Ovary (tissue), 9 donors: ENCODE measurements around the gene CCNG2. TPM values are rescaled to one million over a fixed set of nuclear protein-coding genes. Genes with fewer than 3 reads are reported as not detected.
A peak's percentile ranks its signal among the peaks of the same experiment; 100 is the strongest.

Experiments used
- DNase-seq, 5 donors: peaks; one replicate each; pipeline ENCODE4 v3.0.0-alpha.2; 2019 to 2020
- H3K27ac ChIP-seq, 2 donors: fragments of 200-600 bp; one replicate each; pipeline versions ENCODE4 v1.5.1 to v1.8.0; 2019 to 2022
- H3K27me3 ChIP-seq: fragments of 200-600 bp; one replicate; pipeline ENCODE4 v1.8.0; 2022
- H3K36me3 ChIP-seq: fragments of 200-600 bp; sonication (generic); one replicate; pipeline ENCODE4 v1.5.1; 2019
- H3K4me1 ChIP-seq: one replicate; pipeline ENCODE4 v1.8.1; 2013; ENCODE audit warnings: mild to moderate bottlenecking, moderate library complexity; ENCODE audit not compliant: insufficient read depth
- H3K4me3 ChIP-seq: fragments of 200-600 bp; sonication (generic); one replicate; pipeline ENCODE4 v1.5.1; 2017
- H3K9me3 ChIP-seq, 2 donors: fragments of 200-600 bp in 1 of 2; sonication (generic) in 1 of 2; one replicate each; pipeline versions ENCODE4 v1.5.1 to v1.8.1; 2013 to 2019; ENCODE audit warnings: mild to moderate bottlenecking in 1 of 2, moderate library complexity in 1 of 2
- CTCF ChIP-seq, 3 donors: fragments of 450-650 bp in 2 of 3; fragments of 200-600 bp in 1 of 3; IDR thresholded peaks; one replicate each; pipeline versions ENCODE4 v1.5.1 to v1.8.0; 2016 to 2022; ENCODE audit warnings: antibody characterized with exemption in 3 of 3, mild to moderate bottlenecking in 1 of 3
- EP300 ChIP-seq: sonication (generic); formaldehyde crosslinking; IDR thresholded peaks from one replicate; pipeline ENCODE4 v1.6.1; 2017; ENCODE audit warnings: antibody characterized with exemption
- POLR2A ChIP-seq: fragments of 450-650 bp; IDR thresholded peaks from one replicate; pipeline ENCODE4 v1.6.1; 2017; ENCODE audit warnings: antibody characterized with exemption, mild to moderate bottlenecking, moderate library complexity
- WGBS, 3 donors: extraction: QIAGEN DNeasy Blood & Tissue Kit in 1 of 3; methylation state at CpG; one replicate each; pipeline versions ENCODE4 v1.1.5 to v1.1.7; 2013 to 2017; 5-methylcytosine and 5-hydroxymethylcytosine counted together
- intact Hi-C, 4 donors: fragments of 100-400 bp; cut with DNase I; formaldehyde crosslinking; loops; one replicate each; pipeline versions ENCODE4 v1.11.0 to v1.15.1; 2022 to 2023
- polyA plus RNA-seq, 2 donors: library from polyadenylated mRNA; stranded (reverse); fragments of 200-250 nt in 1 of 2; fragments of 350-450 nt in 1 of 2; fragmentation: Illumina TruSeq in 1 of 2; extraction: RNeasy Lipid Tissue Mini Kit (QIAGEN cat#74804) in 1 of 2; gene quantifications; one replicate each; pipeline ENCODE4 v1.2.3, GENCODE V29; 2013 to 2014
- total RNA-seq, 7 donors: library from RNA; depleted of rRNA in 2 of 7; stranded (reverse); fragments of >200 nt in 2 of 7; fragmentation: NEBNext Ultra II Directional in 3 of 7; extraction: Animal tissue kit (Norgen Biotek cat#: 25700) in 3 of 7; gene quantifications; one replicate each; pipeline versions ENCODE4 v1.1.0 to v1.2.4, GENCODE V29; 2016 to 2023
- donor health status: DM: no; HTN: no; CAD: no; lungs with moderate emphysema.
- donor health status: DM: no; HTN: no; CAD: no.
- donor health status: Bipolar disorder and iron deficiency.
- donor health status: DM: yes; HTN: yes; CAD: no.
- donor health status: DM: no; HTN: no; CAD: no.
- donor health status: DM: yes; HTN: yes; CAD: no.

The CCNG2 gene
- total and polyA plus RNA-seq, 9 donors = 9.9 to 44.9 (median 22.7) TPM

- no peak for DNase-seq
- intact Hi-C loops = no loop called here
- Histone ChIP-seq H3K4me3 (no peak overlapping the region), H3K27me3 (no peaks in the 10 kb centered on the region), H3K9me3 (no peaks in the 10 kb centered on the region), H3K27ac (no peak overlapping the region), H3K4me1 (no peaks in the 10 kb centered on the region), H3K36me3 (no peaks in the 10 kb centered on the region)
- TF ChIP-seq POLR2A (no peak), EP300 (no peak), CTCF (IDR thresholded peaks at IDR 0.05) (no peak)
- WGBS, 3 donors = 75 to 86% (median 81%) methylated on average over 1 of the region's 1 CpG
These were observed 32.4 kb downstream of the CCNG2 start for GRCh38 chr4:77189412-77189811.

DNA sequence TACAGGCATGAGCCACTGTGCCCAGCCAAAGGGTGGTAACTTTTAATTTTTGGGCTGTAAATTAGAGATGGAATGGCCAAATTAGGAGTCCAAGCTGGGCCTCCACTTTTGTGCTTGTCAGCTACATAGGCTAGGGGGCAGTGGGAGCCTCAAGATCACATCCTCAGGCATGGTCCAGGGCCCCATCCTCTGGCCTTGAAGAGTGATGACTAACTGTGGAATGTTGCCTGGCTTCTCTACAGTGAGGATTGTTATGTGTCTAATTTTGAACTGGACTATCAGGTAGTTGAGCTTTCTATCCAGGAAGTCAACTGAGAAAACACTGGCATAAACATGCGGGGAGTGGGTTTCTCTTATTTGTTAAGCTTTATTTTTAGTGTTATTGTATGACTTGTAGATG is 33.0 kb downstream of the CCNG2 start:
- Histone ChIP-seq H3K27ac (no peak overlapping the region), H3K36me3 (no peaks in the 10 kb centered on the region), H3K4me3 (no peak overlapping the region), H3K9me3 (no peaks in the 10 kb centered on the region), H3K27me3 (no peaks in the 10 kb centered on the region), H3K4me1 (no peaks in the 10 kb centered on the region)
- DNase-seq = no peak
- intact Hi-C loops = no loop called here
- TF ChIP-seq CTCF (IDR thresholded peaks at IDR 0.05) = no peak
- no peak for TF ChIP-seq POLR2A
- no peak for TF ChIP-seq EP300
- WGBS, 3 donors = 62 to 90% (median 77%) methylated on average over 1 of the region's 1 CpG

DNA sequence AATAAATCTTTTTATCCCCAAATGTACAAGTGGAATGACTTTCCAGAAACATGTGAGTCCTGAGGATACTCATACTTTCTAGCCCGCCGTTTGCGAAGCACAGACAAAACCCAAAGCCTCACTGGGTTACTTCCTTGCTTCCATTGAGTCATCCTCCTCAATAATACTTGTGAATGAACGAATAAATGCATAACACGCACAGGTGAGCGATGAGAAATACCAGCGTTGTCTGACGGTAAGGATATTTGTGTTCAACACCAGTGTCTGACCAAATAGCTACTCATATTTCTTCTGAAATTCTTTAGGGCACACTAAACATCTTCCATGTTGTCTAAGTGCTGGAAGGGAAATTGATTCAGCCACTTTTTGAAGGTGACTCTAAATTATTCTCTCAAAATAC is 36.0 kb downstream of the CCNG2 start:
- intact Hi-C loops = no loop called here
- TF ChIP-seq CTCF (IDR thresholded peaks at IDR 0.05) (no peak), POLR2A (no peak), EP300 (no peak)
- Histone ChIP-seq H3K4me1 (no peaks in the 10 kb centered on the region), H3K36me3 (no peaks in the 10 kb centered on the region), H3K27me3 (no peaks in the 10 kb centered on the region), H3K4me3 (no peak overlapping the region), H3K27ac (no peak overlapping the region), H3K9me3 (no peaks in the 10 kb centered on the region)
- no peak for DNase-seq
- WGBS, 3 donors = 87 to 92% (median 90%) methylated on average over 8 of the region's 8 CpGs

DNA sequence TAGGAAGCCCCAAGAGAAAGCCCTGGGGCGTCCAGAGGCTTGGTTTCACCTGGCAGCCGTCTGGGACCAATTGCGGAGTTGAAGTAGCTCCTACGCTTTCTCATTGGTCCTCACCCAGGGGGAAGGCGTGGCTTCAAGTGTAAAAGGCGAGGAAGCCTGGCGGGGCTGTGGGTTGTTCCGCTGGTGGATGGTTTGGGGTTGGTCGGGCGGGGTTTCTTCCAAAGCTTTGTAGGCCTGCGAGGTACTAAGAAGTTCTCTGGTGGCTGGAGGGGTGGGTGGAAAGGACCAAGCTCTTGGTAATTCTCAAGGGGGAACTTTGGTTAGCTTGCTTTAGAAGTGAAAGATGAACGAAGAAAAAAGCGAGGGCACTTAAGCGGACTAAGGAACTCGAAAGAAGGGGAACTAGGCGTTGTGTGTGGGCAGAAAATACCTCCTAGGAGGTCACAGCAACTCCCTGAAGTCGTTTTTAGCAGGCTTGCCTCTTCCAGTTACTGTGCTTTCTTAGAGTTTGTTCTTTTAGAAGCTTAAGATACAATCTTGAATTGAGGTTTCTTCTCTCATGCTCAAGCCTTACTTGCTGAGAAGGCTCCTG is 36.6 kb downstream of the CCNG2 start:
- no peak overlapping the region for H3K4me3 ChIP-seq
- H3K9me3 ChIP-seq = no peaks in the 10 kb centered on the region
- no peaks in the 10 kb centered on the region for H3K4me1 ChIP-seq
- intact Hi-C loops = no loop called here
- H3K27me3 ChIP-seq = no peaks in the 10 kb centered on the region
- no peaks in the 10 kb centered on the region for H3K36me3 ChIP-seq
- no peak overlapping the region for H3K27ac ChIP-seq
- no peak for TF ChIP-seq CTCF (IDR thresholded peaks at IDR 0.05)
- no peak for TF ChIP-seq POLR2A
- TF ChIP-seq EP300 = no peak
- DNase-seq = peak in 1 of 5 donors; percentile 18
- 65 to 85% (median 75%) methylated on average over 17 of the region's 17 CpGs for WGBS, 3 donors
